MM.1S (cell line): Measurements from ENCODE around the gene MRPS23.

Experiments used
- EZH2 ChIP-seq: fragments of 300-600 bp; sonication (generic); optimal IDR thresholded peaks from 2 replicates; pipeline ENCODE3; 2017; ENCODE audit warnings: low read depth, mild to moderate bottlenecking, antibody characterized with exemption, low read length, mixed read lengths
- EZH2phosphoT487 ChIP-seq: fragments of 300-600 bp; sonication (generic); IDR thresholded peaks from 2 replicates; pipeline ENCODE4 v1.6.1; 2018; ENCODE audit warnings: antibody characterized with exemption, low read length

DNA sequence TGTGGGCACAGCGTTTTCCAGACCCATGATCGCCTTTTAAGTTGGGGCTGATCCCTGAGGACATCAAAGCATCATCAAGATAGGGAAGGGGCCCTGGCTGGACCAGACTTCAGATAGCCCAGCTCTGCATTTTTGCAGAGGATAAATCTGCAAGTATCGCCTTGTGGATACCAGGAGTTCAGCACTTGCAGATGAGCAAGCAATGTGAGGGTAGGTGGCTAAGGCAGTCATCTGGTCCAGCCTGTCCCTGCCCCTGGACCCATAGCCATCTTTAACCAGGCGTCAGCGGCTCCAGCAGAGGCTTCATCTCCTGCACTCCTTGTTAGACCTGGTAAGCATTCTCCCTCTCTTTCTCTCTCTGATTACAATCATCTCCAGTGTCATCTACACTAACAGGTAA, 9.0 kb upstream of the MRPS23 start:
- no peak for TF ChIP-seq EZH2phosphoT487
- no peak for TF ChIP-seq EZH2
